ENCODE measurements around the gene SLC1A6.

SLC1A6 gene

DNA sequence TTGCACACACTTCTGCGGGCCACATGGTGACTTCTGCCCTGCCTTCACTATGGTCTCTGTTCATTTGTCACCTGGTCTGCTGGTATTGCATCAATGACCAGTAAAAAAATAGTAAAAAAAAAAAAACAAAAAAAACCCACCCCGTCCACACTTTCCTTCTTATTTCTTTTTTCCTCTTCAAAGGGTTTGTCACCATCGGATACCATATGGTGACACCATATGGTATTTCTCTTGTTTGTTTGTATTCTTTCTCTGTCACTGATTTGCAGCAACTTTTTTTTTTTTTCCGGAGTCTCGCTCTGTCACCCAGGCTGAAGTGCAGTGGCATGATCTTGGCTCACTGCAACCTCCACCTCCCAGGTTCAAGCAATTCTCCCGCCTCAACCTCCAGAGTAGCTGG, 64.5 kb downstream of the SLC1A6 start:
- no peak overlapping the region for H3K27ac ChIP-seq
- no peak overlapping the region for H2AFZ ChIP-seq (ENCODE audit: low read depth)
- TF ChIP-seq, protein P1, sequence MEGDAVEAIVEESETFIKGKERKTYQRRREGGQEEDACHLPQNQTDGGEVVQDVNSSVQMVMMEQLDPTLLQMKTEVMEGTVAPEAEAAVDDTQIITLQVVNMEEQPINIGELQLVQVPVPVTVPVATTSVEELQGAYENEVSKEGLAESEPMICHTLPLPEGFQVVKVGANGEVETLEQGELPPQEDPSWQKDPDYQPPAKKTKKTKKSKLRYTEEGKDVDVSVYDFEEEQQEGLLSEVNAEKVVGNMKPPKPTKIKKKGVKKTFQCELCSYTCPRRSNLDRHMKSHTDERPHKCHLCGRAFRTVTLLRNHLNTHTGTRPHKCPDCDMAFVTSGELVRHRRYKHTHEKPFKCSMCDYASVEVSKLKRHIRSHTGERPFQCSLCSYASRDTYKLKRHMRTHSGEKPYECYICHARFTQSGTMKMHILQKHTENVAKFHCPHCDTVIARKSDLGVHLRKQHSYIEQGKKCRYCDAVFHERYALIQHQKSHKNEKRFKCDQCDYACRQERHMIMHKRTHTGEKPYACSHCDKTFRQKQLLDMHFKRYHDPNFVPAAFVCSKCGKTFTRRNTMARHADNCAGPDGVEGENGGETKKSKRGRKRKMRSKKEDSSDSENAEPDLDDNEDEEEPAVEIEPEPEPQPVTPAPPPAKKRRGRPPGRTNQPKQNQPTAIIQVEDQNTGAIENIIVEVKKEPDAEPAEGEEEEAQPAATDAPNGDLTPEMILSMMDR (conservative IDR thresholded peaks at IDR 0.05; ENCODE audit: low read depth, low read length) = no peak

DNA sequence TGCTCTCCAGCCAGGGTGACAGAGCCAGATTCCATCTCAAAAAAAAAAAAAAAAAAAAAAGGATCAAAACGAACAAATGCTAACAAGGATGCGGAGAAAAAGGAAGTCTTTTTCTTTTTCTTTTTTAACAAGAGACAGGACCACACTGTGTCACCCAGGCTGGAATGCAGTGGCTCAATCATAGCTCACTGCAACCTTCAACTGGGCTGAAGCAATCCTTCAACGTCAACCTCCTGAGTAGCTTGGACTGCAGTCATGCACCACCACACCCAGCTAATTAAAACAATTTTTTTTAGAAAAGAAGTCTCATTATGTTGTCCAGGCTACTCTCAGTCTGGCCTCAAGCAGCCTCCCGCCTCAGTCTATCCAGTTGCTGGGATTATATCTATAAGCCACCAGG, 73.0 kb downstream of the SLC1A6 start:
- no peaks in the 10 kb centered on the region for H3K79me2 ChIP-seq (ENCODE audit: insufficient read depth, low read depth)
- TF ChIP-seq, protein P1 (conservative IDR thresholded peaks at IDR 0.05; ENCODE audit: low read depth, low read length) = no peak
- peaks cover 7% of the 10 kb centered on the region; the same call in 1 of the 2 replicates for H3K27me3 ChIP-seq (ENCODE audit: insufficient read depth, low read depth)
- no peak overlapping the region for H3K9ac ChIP-seq
- no peak overlapping the region for H2AFZ ChIP-seq (ENCODE audit: low read depth)
- H3K4me3 ChIP-seq (IDR thresholded peaks at IDR 0.05; ENCODE audit: insufficient read depth, low read depth, low read length) = no peak overlapping the region
- no peaks in the 10 kb centered on the region for H4K20me1 ChIP-seq (ENCODE audit: insufficient read depth)
- no peak overlapping the region for H3K4me2 ChIP-seq
- no peak overlapping the region for H3K27ac ChIP-seq
- H3K4me1 ChIP-seq (ENCODE audit: low read depth, poor library complexity, severe bottlenecking) = no peaks in the 10 kb centered on the region
- H3K36me3 ChIP-seq (ENCODE audit: insufficient read depth) = no peaks in the 10 kb centered on the region

More for the DNA sequence above, 64.5 kb downstream of the SLC1A6 start:
- Histone ChIP-seq H3K27me3 (ENCODE audit: insufficient read depth, low read depth) (peaks cover 3% of the 10 kb centered on the region; the same call in 1 of the 2 replicates), H3K79me2 (ENCODE audit: insufficient read depth, low read depth) (no peaks in the 10 kb centered on the region), H3K4me3 (IDR thresholded peaks at IDR 0.05; ENCODE audit: insufficient read depth, low read depth, low read length) (no peak overlapping the region), H3K9ac (no peak overlapping the region), H3K4me2 (no peak overlapping the region), H4K20me1 (ENCODE audit: insufficient read depth) (no peaks in the 10 kb centered on the region), H3K36me3 (ENCODE audit: insufficient read depth) (no peaks in the 10 kb centered on the region), H3K4me1 (ENCODE audit: low read depth, poor library complexity, severe bottlenecking) (no peaks in the 10 kb centered on the region)

DNA sequence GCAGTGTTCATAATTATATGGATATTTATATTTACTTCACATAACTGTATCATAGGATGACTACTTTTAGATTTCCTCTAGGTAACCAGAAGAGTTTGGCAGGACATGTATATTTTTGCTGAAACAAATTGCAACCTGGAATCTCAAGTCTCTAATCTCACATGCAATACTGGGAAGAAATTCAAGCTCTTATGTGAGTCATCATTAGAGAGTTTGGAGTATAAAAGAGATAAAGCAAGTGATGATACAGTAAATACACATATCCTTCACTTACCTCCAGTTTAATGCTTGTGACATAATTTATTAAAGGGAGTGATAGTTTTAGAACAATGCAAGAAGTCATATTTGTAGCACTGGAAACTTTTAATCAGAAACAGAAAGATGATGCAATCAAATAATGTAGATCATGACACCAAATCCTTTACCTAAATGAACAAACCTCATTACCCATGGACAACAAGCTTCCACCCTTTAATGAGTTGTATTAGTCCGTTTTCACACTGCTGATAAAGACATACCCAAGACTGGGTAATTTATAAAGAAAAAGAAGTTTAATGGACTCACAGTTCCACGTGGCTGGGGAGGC, 77.9 kb downstream of the SLC1A6 start:
- H3K27me3 ChIP-seq (ENCODE audit: insufficient read depth, low read depth) = peaks cover 5% of the 10 kb centered on the region; the same call in 1 of the 2 replicates
- no peak overlapping the region for H3K9ac ChIP-seq
- no peaks in the 10 kb centered on the region for H3K4me1 ChIP-seq (ENCODE audit: low read depth, poor library complexity, severe bottlenecking)
- H3K36me3 ChIP-seq (ENCODE audit: insufficient read depth) = no peaks in the 10 kb centered on the region
- no peak overlapping the region for H3K27ac ChIP-seq
- no peaks in the 10 kb centered on the region for H4K20me1 ChIP-seq (ENCODE audit: insufficient read depth)
- no peaks in the 10 kb centered on the region for H3K79me2 ChIP-seq (ENCODE audit: insufficient read depth, low read depth)
- TF ChIP-seq, protein P1 (conservative IDR thresholded peaks at IDR 0.05; ENCODE audit: low read depth, low read length) = no peak
- H2AFZ ChIP-seq (ENCODE audit: low read depth) = no peak overlapping the region
- no peak overlapping the region for H3K4me3 ChIP-seq (IDR thresholded peaks at IDR 0.05; ENCODE audit: insufficient read depth, low read depth, low read length)
- H3K4me2 ChIP-seq = no peak overlapping the region
